HUES48 (cell line): ENCODE results near the gene CALML5.
"Not testable (repeated sequence)": the region's sequence is repeated elsewhere in the genome, so short reads cannot be mapped to it uniquely, and the experiment has no call there.

Experiments used
- H3K27ac ChIP-seq: one replicate; pipeline ENCODE4 v1.7.0; 2013; ENCODE audit warnings: low read depth, low read length, inconsistent platforms
- H3K27me3 ChIP-seq: 2 replicates; pipeline ENCODE4 v1.6.1; 2013; ENCODE audit warnings: mild to moderate bottlenecking, low read length; ENCODE audit not compliant: control insufficient read depth, insufficient read depth
- H3K36me3 ChIP-seq: 2 replicates; pipeline ENCODE4 v1.6.1; 2013; ENCODE audit warnings: low read length; ENCODE audit not compliant: control insufficient read depth, insufficient read depth
- H3K4me1 ChIP-seq: 2 replicates; pipeline ENCODE4 v1.6.1; 2013; ENCODE audit warnings: mild to moderate bottlenecking, low read length; ENCODE audit not compliant: control insufficient read depth, insufficient read depth
- H3K4me3 ChIP-seq: 2 replicates; pipeline ENCODE4 v1.5.1; 2013; ENCODE audit warnings: mild to moderate bottlenecking, low read depth, low read length
- H3K9ac ChIP-seq: 2 replicates; pipeline ENCODE4 v1.6.1; 2013; ENCODE audit warnings: mild to moderate bottlenecking, low read depth, low read length, moderate library complexity
- H3K9me3 ChIP-seq: 2 replicates; pipeline ENCODE4 v1.6.1; 2013; ENCODE audit warnings: low read length; ENCODE audit not compliant: control insufficient read depth, insufficient read depth

CALML5 gene

GRCh38 chr10:5476918-5477525 lies 22.3 kb downstream of the CALML5 start:
- H3K9ac ChIP-seq, result peak overlapping the region; percentile 50; the same call in 1 of the 2 replicates
- no peaks in the 10 kb centered on the region for H3K27me3 ChIP-seq
- peak overlapping the region; percentile 77 for H3K27ac ChIP-seq
- H3K4me1 ChIP-seq, result peaks cover 15% of the 10 kb centered on the region
- no peak overlapping the region for H3K4me3 ChIP-seq
- no peaks in the 10 kb centered on the region for H3K36me3 ChIP-seq
- no peaks in the 10 kb centered on the region; the same call in 1 of the 2 replicates for H3K9me3 ChIP-seq

DNA sequence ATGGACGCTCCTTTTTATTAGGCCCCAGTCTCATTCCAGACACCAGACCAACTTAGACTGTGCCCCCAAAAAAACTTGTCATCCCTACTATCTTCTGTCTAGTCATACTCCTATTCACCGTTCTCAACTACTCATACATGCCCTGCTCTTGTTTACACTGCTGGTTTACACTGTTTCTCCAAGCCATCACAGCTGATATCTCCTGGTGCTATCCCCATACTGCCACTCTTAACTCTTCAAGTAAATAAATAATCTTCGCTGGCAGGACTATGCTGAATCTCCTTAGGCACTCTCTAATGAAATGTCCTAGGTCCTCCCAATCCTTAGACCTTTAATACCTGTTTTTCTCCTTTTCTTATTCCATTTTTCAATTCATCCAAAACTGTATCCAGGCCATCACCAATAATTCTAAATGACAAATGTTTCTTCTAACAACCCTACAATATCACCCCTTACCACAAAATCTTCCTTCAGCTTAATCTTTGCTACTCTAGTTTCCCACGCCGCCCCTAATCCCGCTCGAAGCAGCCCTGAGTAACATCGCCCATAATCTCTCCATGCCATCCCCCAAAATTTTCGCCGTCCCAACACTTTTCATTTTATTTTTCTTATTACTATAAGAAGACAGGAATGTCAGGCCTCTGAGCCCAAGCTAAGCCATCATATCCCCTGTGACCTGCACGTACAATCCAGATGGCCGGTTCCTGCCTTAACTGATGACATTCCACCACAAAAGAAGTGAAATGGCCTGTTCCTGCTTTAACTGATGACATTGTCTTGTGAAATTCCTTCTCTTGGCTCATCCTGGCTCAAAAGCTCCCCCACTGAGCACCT lies 23.2 kb downstream of the CALML5 start:
- Histone ChIP-seq H3K27ac (peak overlapping the region; percentile 59), H3K4me1 (peaks cover 15% of the 10 kb centered on the region)
- H3K9me3 ChIP-seq, H3K4me3 ChIP-seq, H3K9ac ChIP-seq, H3K36me3 ChIP-seq, H3K27me3 ChIP-seq: not testable (repeated sequence)

DNA sequence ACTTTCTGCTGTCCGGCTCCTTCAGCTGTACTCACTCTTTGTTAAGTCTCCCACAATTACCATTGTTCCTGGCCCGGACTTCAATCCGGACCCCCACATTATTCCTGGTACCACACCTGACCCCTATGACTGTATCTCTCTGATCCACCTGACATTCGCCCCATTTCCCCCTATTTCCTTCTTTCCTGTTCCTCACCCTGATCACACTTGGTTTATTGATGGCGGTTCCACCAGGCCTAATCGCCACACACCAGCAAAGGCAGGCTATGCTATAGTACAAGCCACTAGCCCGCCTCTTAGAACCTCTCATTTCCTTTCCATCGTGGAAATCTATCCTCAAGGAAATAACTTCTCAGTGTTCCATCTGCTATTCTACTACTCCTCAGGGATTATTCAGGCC lies 24.3 kb downstream of the CALML5 start:
- peaks cover 15% of the 10 kb centered on the region for H3K4me1 ChIP-seq
- H3K36me3 ChIP-seq, H3K27ac ChIP-seq, H3K27me3 ChIP-seq, H3K9ac ChIP-seq, H3K9me3 ChIP-seq, H3K4me3 ChIP-seq: not testable (repeated sequence)

- peaks cover 15% of the 10 kb centered on the region for H3K4me1 ChIP-seq
- not testable (repeated sequence) for H3K9me3 ChIP-seq, H3K27me3 ChIP-seq, H3K9ac ChIP-seq, H3K4me3 ChIP-seq, H3K36me3 ChIP-seq, H3K27ac ChIP-seq
Observed at GRCh38 chr10:5474642-5475041, 24.7 kb downstream of the CALML5 start.

GRCh38 chr10:5470062-5470751 lies 29.2 kb downstream of the CALML5 start:
- H3K4me3 ChIP-seq, result no peak overlapping the region
- no peak overlapping the region for H3K9ac ChIP-seq
- no peak overlapping the region for H3K27ac ChIP-seq
- H3K9me3 ChIP-seq, result peaks cover 8% of the 10 kb centered on the region
- no peaks in the 10 kb centered on the region for H3K36me3 ChIP-seq
- H3K27me3 ChIP-seq, result no peaks in the 10 kb centered on the region
- H3K4me1 ChIP-seq, result peaks cover 21% of the 10 kb centered on the region

DNA sequence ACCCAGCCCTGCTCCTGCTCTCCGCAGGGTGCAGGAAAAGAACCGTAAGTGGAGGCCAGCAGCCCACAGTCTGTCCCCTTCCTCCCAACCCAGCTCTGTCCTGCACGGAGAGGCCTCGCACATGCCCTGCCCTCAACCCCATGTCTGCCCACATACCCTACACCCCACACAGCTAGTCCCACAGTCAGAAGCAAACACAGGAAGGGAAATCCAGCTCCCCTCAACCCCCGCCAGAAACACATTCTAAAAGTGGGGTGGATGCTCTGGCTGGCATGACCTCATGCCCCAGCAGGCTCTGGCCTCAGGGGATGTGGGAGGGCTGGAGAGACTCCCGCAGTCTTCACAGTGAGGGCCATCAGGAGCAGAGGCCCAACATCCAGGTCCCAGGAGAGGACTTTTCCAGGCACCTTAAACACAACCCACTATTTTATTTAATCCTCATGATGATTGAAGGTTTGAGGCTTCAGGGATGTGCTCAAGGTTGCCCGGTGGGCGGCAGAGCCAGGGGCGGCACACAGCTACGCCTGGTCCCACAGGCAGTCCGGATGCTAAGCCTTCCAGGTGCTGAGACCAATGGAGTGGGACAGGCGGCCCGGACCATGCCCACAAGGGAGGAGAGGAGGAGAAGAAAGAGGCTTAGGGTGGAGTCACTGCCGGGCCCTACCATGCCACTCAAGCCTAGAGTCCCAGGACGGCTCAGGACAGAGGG lies 29.9 kb downstream of the CALML5 start:
- no peaks in the 10 kb centered on the region for H3K27me3 ChIP-seq
- H3K9ac ChIP-seq, result no peak overlapping the region
- H3K4me1 ChIP-seq, result peaks cover 21% of the 10 kb centered on the region
- H3K27ac ChIP-seq, result peak overlapping the region; percentile 11
- no peak overlapping the region for H3K4me3 ChIP-seq
- H3K36me3 ChIP-seq, result no peaks in the 10 kb centered on the region
- H3K9me3 ChIP-seq, result peaks cover 8% of the 10 kb centered on the region

- H3K27me3 ChIP-seq, result no peaks in the 10 kb centered on the region
- no peak overlapping the region for H3K4me3 ChIP-seq
- H3K9me3 ChIP-seq, result peaks cover 8% of the 10 kb centered on the region
- no peak overlapping the region for H3K9ac ChIP-seq
- peaks cover 21% of the 10 kb centered on the region for H3K4me1 ChIP-seq
- H3K27ac ChIP-seq, result no peak overlapping the region
- no peaks in the 10 kb centered on the region for H3K36me3 ChIP-seq
Observed at GRCh38 chr10:5468262-5469106, 30.9 kb downstream of the CALML5 start.

DNA sequence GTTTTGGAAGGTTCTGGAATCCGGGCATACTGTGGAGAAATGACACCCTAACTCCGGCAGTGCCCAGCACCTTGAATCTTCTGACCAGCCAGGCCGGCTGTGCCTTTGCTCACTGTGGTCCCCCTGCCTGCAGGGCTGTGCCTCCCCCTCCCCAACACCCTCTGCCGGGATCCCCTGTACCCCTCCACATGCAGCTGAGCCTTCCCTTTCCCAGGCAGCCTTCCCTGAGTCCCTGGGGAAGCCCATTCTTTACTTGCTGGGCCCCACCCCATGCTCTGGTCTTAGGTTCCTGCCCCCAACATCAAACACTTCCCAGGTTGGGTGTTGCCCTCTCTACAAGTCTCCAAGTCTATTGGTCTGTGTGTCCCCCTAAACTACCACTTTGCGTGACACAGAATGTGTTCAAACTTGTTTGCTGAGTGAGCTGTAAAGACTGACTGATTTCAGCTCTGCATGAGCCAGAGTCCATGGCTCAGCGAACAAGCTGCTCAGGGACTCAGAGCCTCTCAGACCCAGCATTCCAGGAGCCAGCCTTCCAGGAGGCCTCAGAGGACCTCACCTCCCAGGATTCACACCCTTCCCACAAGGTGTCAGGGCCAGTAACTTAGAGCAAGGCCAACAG lies 31.6 kb downstream of the CALML5 start:
- Histone ChIP-seq H3K4me3 (no peak overlapping the region), H3K9ac (no peak overlapping the region), H3K4me1 (peaks cover 21% of the 10 kb centered on the region), H3K36me3 (no peaks in the 10 kb centered on the region), H3K27ac (no peak overlapping the region), H3K9me3 (peaks cover 8% of the 10 kb centered on the region), H3K27me3 (no peaks in the 10 kb centered on the region)

GRCh38 chr10:5467207-5467535 lies 32.2 kb downstream of the CALML5 start:
- Histone ChIP-seq H3K9ac (no peak overlapping the region), H3K9me3 (peaks cover 8% of the 10 kb centered on the region), H3K27ac (peak overlapping the region; percentile 86), H3K27me3 (no peaks in the 10 kb centered on the region), H3K36me3 (no peaks in the 10 kb centered on the region), H3K4me1 (peaks cover 21% of the 10 kb centered on the region), H3K4me3 (no peak overlapping the region)
